SK-N-MC (cell line): Measurements from ENCODE around the gene CD58.

Source experiments
- EZH2 ChIP-seq: fragments of 200-600 bp; sonication (generic); IDR thresholded peaks from one replicate; pipeline ENCODE4 v1.6.1; 2017; ENCODE audit warnings: antibody characterized with exemption
- POLR2AphosphoS5 ChIP-seq: IDR thresholded peaks from 2 replicates; pipeline ENCODE4 v1.6.1; 2012; ENCODE audit warnings: mild to moderate bottlenecking, low read depth, low read length, borderline replicate concordance

DNA sequence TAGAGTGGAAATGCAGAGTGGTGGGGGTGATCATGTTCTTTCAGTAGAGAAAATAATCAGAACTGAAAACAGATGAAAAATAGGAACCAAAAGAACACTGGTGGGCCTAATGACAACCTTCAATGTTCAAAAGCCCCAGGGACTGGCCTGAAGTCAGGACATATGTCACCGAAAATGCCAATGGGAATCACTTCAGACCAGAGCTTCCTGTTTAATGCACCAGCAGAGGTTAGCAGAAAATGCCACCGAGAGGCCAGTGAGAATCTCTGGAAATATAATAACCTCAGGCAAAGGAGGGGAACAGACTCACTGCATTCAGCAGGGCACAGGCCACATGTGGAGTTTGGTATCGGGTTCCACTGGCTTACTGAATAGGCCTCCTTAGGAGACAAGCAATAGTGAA is 15.9 kb upstream of the CD58 start:
- TF ChIP-seq EZH2 (no peak), POLR2AphosphoS5 (no peak)
